ENCODE results near the gene NKX2-8. TPM values are rescaled to one million over a fixed set of nuclear protein-coding genes. Genes with fewer than 3 reads are reported as not detected.

The NKX2-8 gene
- total and polyA plus RNA-seq, 2 donors (not counting 1 experiment from before 2014, with no cell fraction given): not detected

DNA sequence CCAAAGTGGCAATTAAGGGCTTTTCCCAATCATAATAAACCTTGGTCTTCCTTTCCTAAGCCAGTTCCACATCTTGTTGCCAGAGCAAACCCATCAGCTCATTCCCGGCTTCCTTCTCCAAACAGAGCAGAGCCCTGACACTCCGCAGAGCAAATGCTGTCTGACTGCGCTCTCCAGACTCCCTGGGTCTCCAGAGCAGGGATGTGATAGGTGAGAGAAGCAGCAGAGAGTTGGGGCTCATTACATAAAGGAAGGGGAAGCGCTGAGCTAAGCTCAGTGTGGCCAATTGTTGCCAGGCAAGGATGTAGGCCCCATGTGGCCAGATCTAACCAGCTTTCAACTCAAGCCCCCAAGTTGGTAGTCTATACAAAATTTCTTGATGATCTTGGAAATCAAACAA is 43.0 kb upstream of the NKX2-8 start:
- DNase-seq (ENCODE audit: low read depth in 2 of 2): no peak
- Histone ChIP-seq H3K79me2 (ENCODE audit: control insufficient read depth, insufficient read depth, low read length) (no peaks in the 10 kb centered on the region), H2AFZ (ENCODE audit: low read length) (no peak overlapping the region), H3K36me3 (ENCODE audit: control insufficient read depth, insufficient read depth, low read length) (no peaks in the 10 kb centered on the region), H3K4me1 (ENCODE audit: control insufficient read depth, extremely low read depth, insufficient read depth, low read length) (no peaks in the 10 kb centered on the region), H3K9me3 (ENCODE audit: control insufficient read depth, insufficient read depth, low read depth, low read length) (no peaks in the 10 kb centered on the region), H3K4me2 (ENCODE audit: extremely low read depth, insufficient read depth, low read length) (no peak overlapping the region), H3K9ac (ENCODE audit: insufficient read depth, low read length) (no peak overlapping the region), H4K20me1 (ENCODE audit: control insufficient read depth, extremely low read depth, insufficient read depth, low read length) (no peaks in the 10 kb centered on the region), H3K27ac (ENCODE audit: insufficient read depth, low read length) (no peak overlapping the region), H3K27me3 (ENCODE audit: control insufficient read depth, insufficient read depth, low read length) (no peaks in the 10 kb centered on the region), H3K4me3 (replicated peaks in 1 of 4; ENCODE audit: control extremely low read depth in 1 of 4, insufficient read depth in 1 of 4, low read depth in 3 of 4, low read length in 4 of 4) (no peak overlapping the region)
- TF ChIP-seq EZH2 (IDR thresholded peaks at IDR 0.05; ENCODE audit: low read length, missing control alignments): no peak
- TF ChIP-seq, protein P1, sequence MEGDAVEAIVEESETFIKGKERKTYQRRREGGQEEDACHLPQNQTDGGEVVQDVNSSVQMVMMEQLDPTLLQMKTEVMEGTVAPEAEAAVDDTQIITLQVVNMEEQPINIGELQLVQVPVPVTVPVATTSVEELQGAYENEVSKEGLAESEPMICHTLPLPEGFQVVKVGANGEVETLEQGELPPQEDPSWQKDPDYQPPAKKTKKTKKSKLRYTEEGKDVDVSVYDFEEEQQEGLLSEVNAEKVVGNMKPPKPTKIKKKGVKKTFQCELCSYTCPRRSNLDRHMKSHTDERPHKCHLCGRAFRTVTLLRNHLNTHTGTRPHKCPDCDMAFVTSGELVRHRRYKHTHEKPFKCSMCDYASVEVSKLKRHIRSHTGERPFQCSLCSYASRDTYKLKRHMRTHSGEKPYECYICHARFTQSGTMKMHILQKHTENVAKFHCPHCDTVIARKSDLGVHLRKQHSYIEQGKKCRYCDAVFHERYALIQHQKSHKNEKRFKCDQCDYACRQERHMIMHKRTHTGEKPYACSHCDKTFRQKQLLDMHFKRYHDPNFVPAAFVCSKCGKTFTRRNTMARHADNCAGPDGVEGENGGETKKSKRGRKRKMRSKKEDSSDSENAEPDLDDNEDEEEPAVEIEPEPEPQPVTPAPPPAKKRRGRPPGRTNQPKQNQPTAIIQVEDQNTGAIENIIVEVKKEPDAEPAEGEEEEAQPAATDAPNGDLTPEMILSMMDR (conservative IDR thresholded peaks at IDR 0.05 in 1 of 2, IDR thresholded peaks at IDR 0.05 in 1 of 2; ENCODE audit: low read depth in 1 of 2, low read length in 2 of 2): no peak

DNA sequence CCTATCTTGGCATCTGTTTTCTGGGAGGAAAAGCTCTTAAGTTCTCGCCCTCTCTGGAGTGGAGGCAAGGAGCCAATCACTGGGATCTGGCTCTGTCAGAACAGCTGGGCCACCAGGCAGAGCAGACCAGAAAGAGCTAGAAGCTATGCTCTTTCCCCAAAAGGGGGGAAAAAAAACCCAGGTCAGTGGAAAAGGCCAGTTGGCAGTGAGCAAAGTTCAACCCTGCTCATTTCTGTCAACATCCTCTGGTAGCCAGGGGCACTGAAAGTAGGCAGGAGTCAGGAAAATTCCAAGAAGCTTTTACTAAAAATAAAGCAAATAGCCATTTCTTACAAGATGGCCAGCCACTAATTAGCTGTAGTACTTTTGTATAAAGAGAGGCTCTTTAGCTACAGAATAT is 42.6 kb upstream of the NKX2-8 start:
- Histone ChIP-seq H3K79me2 (ENCODE audit: control insufficient read depth, insufficient read depth, low read length) (no peaks in the 10 kb centered on the region), H2AFZ (ENCODE audit: low read length) (no peak overlapping the region), H3K27me3 (ENCODE audit: control insufficient read depth, insufficient read depth, low read length) (no peaks in the 10 kb centered on the region), H3K36me3 (ENCODE audit: control insufficient read depth, insufficient read depth, low read length) (no peaks in the 10 kb centered on the region), H4K20me1 (ENCODE audit: control insufficient read depth, extremely low read depth, insufficient read depth, low read length) (no peaks in the 10 kb centered on the region), H3K4me3 (replicated peaks in 1 of 4; ENCODE audit: control extremely low read depth in 1 of 4, insufficient read depth in 1 of 4, low read depth in 3 of 4, low read length in 4 of 4) (no peak overlapping the region), H3K4me2 (ENCODE audit: extremely low read depth, insufficient read depth, low read length) (no peak overlapping the region), H3K4me1 (ENCODE audit: control insufficient read depth, extremely low read depth, insufficient read depth, low read length) (no peaks in the 10 kb centered on the region), H3K9me3 (ENCODE audit: control insufficient read depth, insufficient read depth, low read depth, low read length) (no peaks in the 10 kb centered on the region), H3K9ac (ENCODE audit: insufficient read depth, low read length) (no peak overlapping the region), H3K27ac (ENCODE audit: insufficient read depth, low read length) (no peak overlapping the region)
- DNase-seq (ENCODE audit: low read depth in 2 of 2): no peak
- no peak for TF ChIP-seq EZH2 (IDR thresholded peaks at IDR 0.05; ENCODE audit: low read length, missing control alignments)
- TF ChIP-seq, protein P1 (conservative IDR thresholded peaks at IDR 0.05 in 1 of 2, IDR thresholded peaks at IDR 0.05 in 1 of 2; ENCODE audit: low read depth in 1 of 2, low read length in 2 of 2): no peak

DNA sequence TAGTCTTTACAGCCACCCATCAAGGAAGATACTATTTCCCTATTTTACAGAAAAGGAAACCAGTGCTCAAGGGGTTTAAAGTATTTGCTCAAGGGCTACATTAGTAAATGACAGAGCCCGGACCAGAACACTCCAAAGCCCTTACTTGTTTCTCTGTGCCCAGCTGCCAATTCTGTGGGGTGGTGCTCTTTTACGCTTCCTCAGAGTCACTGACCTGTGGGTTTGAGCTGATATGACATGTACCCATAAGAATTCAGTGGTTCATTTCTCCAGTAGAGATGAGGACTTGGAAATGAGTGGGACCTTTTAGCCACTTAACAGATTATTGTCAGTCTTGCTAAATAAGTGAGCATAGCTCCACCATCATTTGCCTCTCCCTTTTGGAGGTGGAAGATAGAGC is 37.4 kb upstream of the NKX2-8 start:
- Histone ChIP-seq H3K36me3 (ENCODE audit: control insufficient read depth, insufficient read depth, low read length) (no peaks in the 10 kb centered on the region), H3K9ac (ENCODE audit: insufficient read depth, low read length) (no peak overlapping the region), H4K20me1 (ENCODE audit: control insufficient read depth, extremely low read depth, insufficient read depth, low read length) (no peaks in the 10 kb centered on the region), H3K4me1 (ENCODE audit: control insufficient read depth, extremely low read depth, insufficient read depth, low read length) (no peaks in the 10 kb centered on the region), H3K9me3 (ENCODE audit: control insufficient read depth, insufficient read depth, low read depth, low read length) (no peaks in the 10 kb centered on the region), H3K79me2 (ENCODE audit: control insufficient read depth, insufficient read depth, low read length) (no peaks in the 10 kb centered on the region), H2AFZ (ENCODE audit: low read length) (no peak overlapping the region), H3K27me3 (ENCODE audit: control insufficient read depth, insufficient read depth, low read length) (no peaks in the 10 kb centered on the region), H3K27ac (ENCODE audit: insufficient read depth, low read length) (no peak overlapping the region), H3K4me3 (replicated peaks in 1 of 4; ENCODE audit: control extremely low read depth in 1 of 4, insufficient read depth in 1 of 4, low read depth in 3 of 4, low read length in 4 of 4) (no peak overlapping the region), H3K4me2 (ENCODE audit: extremely low read depth, insufficient read depth, low read length) (no peak overlapping the region)
- TF ChIP-seq, protein P1 (conservative IDR thresholded peaks at IDR 0.05 in 1 of 2, IDR thresholded peaks at IDR 0.05 in 1 of 2; ENCODE audit: low read depth in 1 of 2, low read length in 2 of 2): no peak
- no peak for DNase-seq (ENCODE audit: low read depth in 2 of 2)

Measured in fibroblast of lung (primary cell).